Endothelial cell of umbilical vein (primary cell): ENCODE data around the gene RPL34. TPM values are rescaled to one million over a fixed set of nuclear protein-coding genes. Genes with fewer than 3 reads are reported as not detected.

Experiments used
- Bru-seq: library from RNA; stranded (reverse); fragments of 400-500 nt; gene quantifications from one replicate; lab custom pipeline; 2021; lab: Mats Ljungman, UMichigan
- BruChase-seq, 2 experiments: library from RNA; stranded (reverse); fragments of 400-500 nt; gene quantifications; one replicate each; lab custom pipeline; 2021; lab: Mats Ljungman, UMichigan
- BruUV-seq: library from RNA; stranded (reverse); fragments of 400-500 nt; replicated peaks from 2 replicates; lab custom pipeline; 2021; lab: Mats Ljungman, UMichigan
- CTCF ChIA-PET: fragments of 300-600, 350-600 bp; sonication (Branson Sonifier 250); formaldehyde crosslinking; loops from one replicate; lab custom pipeline; 2021; ENCODE audit warnings: antibody characterized with exemption, inconsistent platforms; lab: Charles Lee
- POLR2A ChIA-PET: fragments of 300-600, 350-600 bp; sonication (Branson Sonifier 250); formaldehyde crosslinking; loops from one replicate; lab custom pipeline; 2021; ENCODE audit warnings: antibody characterized with exemption, inconsistent platforms; lab: Charles Lee
- DNase-seq: peaks from one replicate; pipeline ENCODE4 v3.0.0-alpha.2; 2011; ENCODE audit warnings: low read depth, low spot score
- FAIRE-seq: peaks from 2 replicates; lab custom pipeline; 2011; peaks lifted over from hg19 to GRCh38; lab: Jason Lieb, UNC
- H2AFZ ChIP-seq: 2 replicates; pipeline ENCODE4 v1.6.0; 2012; ENCODE audit warnings: low read depth, low read length, control low read depth, inconsistent platforms
- H3K27ac ChIP-seq: 2 replicates; pipeline ENCODE4 v1.5.1; 2011; ENCODE audit warnings: low read depth, mild to moderate bottlenecking, control low read depth, low read length, moderate library complexity; ENCODE audit not compliant: insufficient read depth
- H3K27me3 ChIP-seq, 2 experiments: 2 replicates each; pipeline versions ENCODE4 v1.6.0 to v1.6.1; 2011; ENCODE audit warnings: low read length in 2 of 2, mixed read lengths in 1 of 2; ENCODE audit not compliant: control insufficient read depth in 2 of 2, insufficient read depth in 2 of 2
- H3K36me3 ChIP-seq, 2 experiments: 2 replicates in 1 of 2; 3 replicates in 1 of 2; pipeline ENCODE4 v1.5.1; 2011; ENCODE audit warnings: low read length in 2 of 2, mild to moderate bottlenecking in 1 of 2, moderate library complexity in 1 of 2; ENCODE audit not compliant: control insufficient read depth in 2 of 2, insufficient read depth in 2 of 2; ENCODE audit errors: extremely low read depth in 1 of 2
- H3K4me1 ChIP-seq: 3 replicates; pipeline ENCODE4 v1.5.1; 2011; ENCODE audit warnings: mild to moderate bottlenecking, low read length; ENCODE audit not compliant: control insufficient read depth, insufficient read depth; ENCODE audit errors: extremely low read depth
- H3K4me2 ChIP-seq: 2 replicates; pipeline ENCODE4 v1.6.1; 2011; ENCODE audit warnings: low read length, control low read depth, mixed read lengths; ENCODE audit not compliant: insufficient read depth
- H3K4me3 ChIP-seq, 3 experiments: fragments of 200-600 bp in 1 of 3; sonication (generic), shearing (Covaris generic) in 1 of 3; replicated peaks in 1 of 3; 2 replicates each; pipeline ENCODE4 v1.5.1; 2011 to 2016; ENCODE audit warnings: control low read depth in 3 of 3, low read length in 3 of 3, mild to moderate bottlenecking in 2 of 3, inconsistent platforms in 1 of 3, low read depth in 1 of 3, moderate library complexity in 1 of 3; ENCODE audit not compliant: insufficient read depth in 1 of 3
- H3K79me2 ChIP-seq: 2 replicates; pipeline ENCODE4 v1.6.0; 2012; ENCODE audit warnings: low read length, inconsistent platforms; ENCODE audit not compliant: control insufficient read depth, insufficient read depth
- H3K9ac ChIP-seq: replicated peaks from 2 replicates; pipeline ENCODE3; 2011; ENCODE audit warnings: low read length, control low read depth; ENCODE audit not compliant: insufficient read depth; ENCODE audit errors: extremely low read depth
- H3K9me1 ChIP-seq: replicated peaks from 3 replicates; pipeline ENCODE4 v1.6.0; 2011; ENCODE audit warnings: mild to moderate bottlenecking, low read length; ENCODE audit not compliant: control insufficient read depth, insufficient read depth; ENCODE audit errors: extremely low read depth
- H3K9me3 ChIP-seq: replicated peaks from 2 replicates; pipeline ENCODE4 v1.5.1; 2012; ENCODE audit warnings: low read length, inconsistent platforms; ENCODE audit not compliant: control insufficient read depth, insufficient read depth
- H4K20me1 ChIP-seq: replicated peaks from 2 replicates; pipeline ENCODE3; 2011; ENCODE audit warnings: mild to moderate bottlenecking, low read length; ENCODE audit not compliant: control insufficient read depth, insufficient read depth; ENCODE audit errors: extremely low read depth
- FOS ChIP-seq: IDR thresholded peaks from 2 replicates; pipeline ENCODE4 v1.6.1; 2011; ENCODE audit warnings: mild to moderate bottlenecking, low read length, moderate library complexity, borderline replicate concordance; ENCODE audit not compliant: insufficient read depth
- MAX ChIP-seq: IDR thresholded peaks from 2 replicates; pipeline ENCODE4 v1.6.1; 2011; ENCODE audit not compliant: insufficient read depth, insufficient read length
- POLR2A ChIP-seq: IDR thresholded peaks from 2 replicates; pipeline ENCODE4 v1.6.1; 2012; ENCODE audit warnings: low read depth, mild to moderate bottlenecking, control low read depth, low read length
- POLR2AphosphoS5 ChIP-seq: IDR thresholded peaks from 2 replicates; pipeline ENCODE4 v1.6.1; 2012; ENCODE audit warnings: low read depth, mild to moderate bottlenecking, control low read depth, low read length, moderate library complexity; ENCODE audit not compliant: insufficient read depth
- dilution Hi-C: fragments of 300-500 bp; cut with MboI; formaldehyde crosslinking; loops from one replicate; pipeline ENCODE4 v1.15.0; 2019; ENCODE audit warnings: low sequenced_read_pairs; ENCODE audit not compliant: extremely low pct_ligation_motif_present
- intact Hi-C: fragments of 100-400 bp; cut with micrococcal nuclease; formaldehyde crosslinking; loops from one replicate; pipeline ENCODE4 v1.10.0; 2022
- long read RNA-seq: library from polyadenylated mRNA; stranded (forward); transcript quantifications from one replicate; pipeline ENCODE4 v2.0.0, GENCODE V29; 2021
- polyA minus RNA-seq, 3 experiments: library from RNA; depleted of rRNA, polyadenylated mRNA; stranded (reverse); fragments of >200 nt; gene quantifications; 1 replicate in 1 of 3; 2 replicates in 2 of 3; pipeline ENCODE4 v1.2.3, GENCODE V29; 2011
- polyA plus RNA-seq, 4 experiments: library from polyadenylated mRNA; depleted of rRNA in 3 of 4; stranded (reverse) in 3 of 4; unstranded in 1 of 4; fragments of >200 nt; gene quantifications; 2 replicates each; pipeline versions ENCODE4 v1.2.1 to v1.2.3, GENCODE V29; 2011 to 2012; ENCODE audit warnings: missing spikeins in 1 of 4
- total RNA-seq: library from RNA; stranded (reverse); gene quantifications from 2 replicates; pipeline ENCODE4 v1.2.3, GENCODE V29; 2021

The RPL34 gene
- total RNA-seq (1,114 and 1,139 TPM in 2 replicates), polyA plus RNA-seq (1,873 and 2,397 TPM in 2 replicates), polyA minus RNA-seq (299 and 394 TPM in 2 replicates), Bru-seq, nascent RNA (percentile 98 among the genes with signal in this experiment), BruChase-seq, experiment 1, labeled RNA remaining after a 6-hour chase (percentile 98 among the genes with signal in this experiment), BruChase-seq, experiment 2, labeled RNA remaining after a 2-hour chase (percentile 94 among the genes with signal in this experiment)
- 2,859 and 3,051 TPM in 2 replicates for polyA plus RNA-seq (2011; cell fraction: cytosol; rRNA removed)
- 533 and 652 TPM in 2 replicates for polyA plus RNA-seq (2011; cell fraction: nucleus; rRNA removed)
- 2,484 and 2,696 TPM in 2 replicates for polyA plus RNA-seq (2012)
- polyA minus RNA-seq (2011; cell fraction: cytosol; rRNA and poly(A)+ RNA removed) = 109 TPM
- 99.4 and 112 TPM in 2 replicates for polyA minus RNA-seq (2011; cell fraction: nucleus; rRNA and poly(A)+ RNA removed)
- long read RNA-seq, transcript RPL34-201 (5 exons, 529 nt) = minor isoform, 173 of 3,567 reads
- long read RNA-seq, transcript RPL34-206 (2 exons, 629 nt) = minor isoform, 35 of 3,567 reads
- long read RNA-seq, transcript RPL34-202 (5 exons, 441 nt) = major isoform, 2,906 of 3,567 reads
- long read RNA-seq, partial matches to known transcripts = 408 of 3,567 reads
- long read RNA-seq, other reads (novel, unspliced or antisense) = 43 of 3,567 reads

- H3K27ac ChIP-seq = peak within 1 kb of the TSS; percentile 81
- CTCF ChIA-PET = interaction anchor here (0.6 to 2.0 kb wide), 5 partner anchors 13 to 601 kb away, joined by 3 to 9 read pairs (median 5); partner anchors contain the start of gene OSTC
- no peaks in the 10 kb centered on the region for H3K9me3 ChIP-seq
- BruUV-seq = TSS peak; percentile 60
- H3K79me2 ChIP-seq = peaks cover 43% of the 10 kb centered on the region
- peak within 1 kb of the TSS; percentile 71 for H3K4me2 ChIP-seq
- peaks cover 23% of the 10 kb centered on the region for H3K4me1 ChIP-seq
- no peaks in the 10 kb centered on the region for H3K9me1 ChIP-seq
- H4K20me1 ChIP-seq = no peaks in the 10 kb centered on the region
- dilution Hi-C loops = no loop called here
- peak; percentile 99 for DNase-seq
- TF ChIP-seq MAX (peak; percentile 42), FOS (no peak), POLR2A (peak; percentile 97), POLR2AphosphoS5 (peak; percentile 82)
- H3K9ac ChIP-seq = peak within 1 kb of the TSS; percentile 95
- peak; percentile 97 for FAIRE-seq
- intact Hi-C loops = loop anchor here (1.0 kb wide), 3 partner anchors 28 to 48 kb away; partner anchors contain the start of gene OSTC
- peak within 1 kb of the TSS; percentile 49 to 95 (median 74) for H3K4me3 ChIP-seq
- peak within 1 kb of the TSS; percentile 85 for H2AFZ ChIP-seq
- H3K36me3 ChIP-seq = peaks cover 8 to 21% of the 10 kb centered on the region in 2 experiments
- H3K27me3 ChIP-seq = no peaks in the 10 kb centered on the region
- POLR2A ChIA-PET = interaction anchor here (1.0 to 1.4 kb wide), 4 partner anchors 10 to 30 kb away, joined by 3 to 6 read pairs (median 4); partner anchors contain the start of gene OSTC
Observed at GRCh38 chr4:108620101-108620932, at the start of gene RPL34. Gene RPL34 (plus strand): TSS chr4:108620576. CDS start chr4:108621960, 1,384 bp downstream.
